ENCODE measurements around the gene FYN.

DNA sequence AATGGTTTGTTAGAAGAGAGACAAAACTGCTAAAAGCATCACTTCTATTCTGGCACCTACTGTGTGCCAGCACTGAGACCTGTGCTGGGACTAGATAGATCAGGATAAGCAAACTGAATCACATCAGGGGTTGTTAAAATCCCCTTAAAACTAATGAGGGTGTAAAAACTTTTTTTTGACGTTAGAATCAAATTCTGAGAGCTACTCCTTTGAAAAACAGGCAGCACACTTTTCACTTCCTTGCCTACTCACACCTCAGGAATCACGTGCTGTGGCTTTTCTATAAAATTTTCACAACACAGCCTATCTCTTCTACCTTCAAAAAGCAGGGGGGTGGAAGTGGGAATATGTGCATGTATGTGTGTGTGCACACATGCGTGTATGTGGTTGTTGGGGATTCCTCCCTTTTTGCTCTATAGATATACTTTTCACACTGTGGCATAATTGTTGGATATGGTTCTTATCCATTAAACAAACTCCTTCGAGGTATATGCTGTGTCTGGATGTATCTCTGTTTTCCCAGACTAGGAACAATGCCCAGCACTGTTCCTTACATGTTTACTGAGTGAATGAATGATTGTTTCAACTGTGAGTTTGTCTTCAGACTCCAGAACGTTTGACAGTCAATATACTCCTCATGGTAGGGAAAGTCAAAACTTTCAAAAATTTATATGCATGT lies 105.4 kb downstream of the FYN start:
- TF ChIP-seq, protein P1, sequence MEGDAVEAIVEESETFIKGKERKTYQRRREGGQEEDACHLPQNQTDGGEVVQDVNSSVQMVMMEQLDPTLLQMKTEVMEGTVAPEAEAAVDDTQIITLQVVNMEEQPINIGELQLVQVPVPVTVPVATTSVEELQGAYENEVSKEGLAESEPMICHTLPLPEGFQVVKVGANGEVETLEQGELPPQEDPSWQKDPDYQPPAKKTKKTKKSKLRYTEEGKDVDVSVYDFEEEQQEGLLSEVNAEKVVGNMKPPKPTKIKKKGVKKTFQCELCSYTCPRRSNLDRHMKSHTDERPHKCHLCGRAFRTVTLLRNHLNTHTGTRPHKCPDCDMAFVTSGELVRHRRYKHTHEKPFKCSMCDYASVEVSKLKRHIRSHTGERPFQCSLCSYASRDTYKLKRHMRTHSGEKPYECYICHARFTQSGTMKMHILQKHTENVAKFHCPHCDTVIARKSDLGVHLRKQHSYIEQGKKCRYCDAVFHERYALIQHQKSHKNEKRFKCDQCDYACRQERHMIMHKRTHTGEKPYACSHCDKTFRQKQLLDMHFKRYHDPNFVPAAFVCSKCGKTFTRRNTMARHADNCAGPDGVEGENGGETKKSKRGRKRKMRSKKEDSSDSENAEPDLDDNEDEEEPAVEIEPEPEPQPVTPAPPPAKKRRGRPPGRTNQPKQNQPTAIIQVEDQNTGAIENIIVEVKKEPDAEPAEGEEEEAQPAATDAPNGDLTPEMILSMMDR (IDR thresholded peaks at IDR 0.05): no peak
- no peak for TF ChIP-seq POLR2A (IDR thresholded peaks at IDR 0.05)
- TF ChIP-seq EP300 (IDR thresholded peaks at IDR 0.05): no peak

Measured in tibial nerve (tissue), 4 donors.